ENCODE results near the gene GRK5. TPM values are rescaled to one million over a fixed set of nuclear protein-coding genes. Genes with fewer than 3 reads are reported as not detected.
"Not testable (repeated sequence)": the region's sequence is repeated elsewhere in the genome, so short reads cannot be mapped to it uniquely, and the experiment has no call there.

GRK5 gene
- polyA plus RNA-seq, 3 donors: 17.1 to 18.6 (median 17.7) TPM

DNA sequence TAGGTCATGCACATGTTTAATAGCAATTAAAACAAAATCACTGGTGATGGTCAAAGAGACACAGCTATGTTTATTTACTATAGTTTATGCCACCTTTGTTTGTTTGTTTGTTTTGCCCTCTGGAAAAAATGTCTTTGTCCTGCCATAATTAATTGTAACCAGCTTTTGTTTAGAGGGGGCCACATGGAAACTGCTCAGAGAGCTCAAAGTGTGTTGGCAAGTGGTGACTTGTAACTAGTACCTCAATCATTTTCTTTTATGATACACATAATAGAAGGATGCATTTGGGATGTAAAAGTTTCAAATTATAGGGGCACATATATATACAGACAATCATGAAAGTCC, 40.2 kb downstream of the GRK5 start:
- DNase-seq: no peak

DNA sequence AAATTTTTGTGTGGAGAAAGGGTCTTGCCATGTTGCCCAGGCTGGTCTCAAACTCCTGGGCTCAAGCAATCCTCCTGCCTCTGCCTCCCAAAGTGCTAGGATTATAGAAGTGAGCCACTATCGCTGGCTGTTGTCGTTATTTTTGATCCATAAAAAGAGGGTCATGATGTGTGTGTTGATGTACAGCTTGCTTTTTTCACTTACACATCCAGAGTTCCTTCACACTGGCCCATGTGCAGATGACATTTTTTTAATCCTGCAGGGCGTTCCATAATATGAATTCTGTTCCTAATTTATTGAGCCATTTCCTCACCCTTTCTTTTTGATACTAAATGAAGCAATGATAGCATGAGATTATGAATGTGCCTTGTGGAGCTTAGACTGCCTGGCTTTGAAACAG, 40.8 kb downstream of the GRK5 start:
- no peak for DNase-seq

DNA sequence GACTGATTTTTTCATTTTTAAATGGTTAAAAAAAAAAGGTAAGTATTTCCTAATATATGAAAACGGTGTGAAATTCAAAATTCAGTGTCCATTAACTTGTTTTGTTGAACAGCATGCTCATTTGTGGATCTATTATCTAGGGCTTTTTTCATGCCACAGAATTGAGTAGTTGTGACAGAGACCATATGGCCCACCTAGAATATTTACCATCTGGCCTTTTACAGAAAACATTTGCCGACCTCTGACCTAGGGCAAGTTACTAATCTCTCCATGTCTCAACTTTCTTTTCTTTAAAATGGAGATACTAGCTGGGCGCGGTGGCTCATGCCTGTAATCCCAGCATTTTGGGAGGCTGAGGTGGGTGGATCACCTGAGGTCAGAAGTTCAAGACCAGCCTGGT, 41.3 kb downstream of the GRK5 start:
- no peak for DNase-seq

DNA sequence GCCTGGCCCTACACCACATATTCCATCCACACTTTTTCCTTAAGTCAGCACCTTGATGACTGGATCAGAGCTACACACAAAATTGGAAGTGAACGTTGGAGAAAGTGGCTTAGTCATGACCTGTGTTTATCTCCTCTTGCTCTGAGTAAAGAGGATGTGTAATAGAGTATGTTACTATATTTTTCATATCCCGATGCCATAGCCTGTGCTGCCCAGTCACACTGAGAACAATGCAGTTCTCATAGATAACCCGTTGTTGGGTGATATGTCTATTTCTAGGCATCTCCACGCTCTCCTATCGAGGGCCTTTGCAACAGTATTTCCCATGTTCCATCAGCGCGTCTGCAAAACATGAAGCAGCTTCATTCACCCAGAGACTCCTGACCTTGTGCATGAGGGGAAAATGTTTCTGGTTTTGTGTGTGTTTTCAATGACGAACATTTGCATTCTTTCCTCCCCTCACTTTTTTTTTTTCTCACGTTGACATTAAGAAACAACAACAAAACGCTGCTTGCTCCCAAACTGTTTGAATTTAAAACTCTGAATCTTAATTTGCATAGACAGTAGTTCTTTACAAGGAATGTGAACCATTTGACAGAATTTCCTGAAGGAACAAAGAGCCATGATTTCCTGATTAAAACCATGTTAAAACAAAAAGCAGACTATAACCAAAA, 43.4 kb downstream of the GRK5 start:
- no peak for DNase-seq

DNA sequence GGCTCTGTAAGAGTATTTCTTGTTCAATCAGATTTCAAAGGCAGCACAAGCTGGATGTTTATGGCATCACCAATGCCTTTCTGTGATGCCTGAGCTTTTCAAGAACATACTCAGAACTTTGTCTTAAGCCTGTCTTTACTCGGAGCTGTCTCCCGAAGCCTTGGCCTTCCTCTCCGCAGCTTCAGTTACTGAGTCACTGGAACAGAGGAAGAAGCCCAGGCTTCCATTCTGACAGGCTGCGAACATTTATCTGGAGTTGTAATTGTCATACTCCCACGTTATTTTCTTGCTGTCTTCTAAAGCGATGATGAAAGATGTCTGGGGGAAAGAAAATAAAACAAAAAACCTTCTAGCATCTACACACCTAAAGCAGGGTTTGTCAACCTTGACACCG, 43.9 kb downstream of the GRK5 start:
- no peak for DNase-seq

DNA sequence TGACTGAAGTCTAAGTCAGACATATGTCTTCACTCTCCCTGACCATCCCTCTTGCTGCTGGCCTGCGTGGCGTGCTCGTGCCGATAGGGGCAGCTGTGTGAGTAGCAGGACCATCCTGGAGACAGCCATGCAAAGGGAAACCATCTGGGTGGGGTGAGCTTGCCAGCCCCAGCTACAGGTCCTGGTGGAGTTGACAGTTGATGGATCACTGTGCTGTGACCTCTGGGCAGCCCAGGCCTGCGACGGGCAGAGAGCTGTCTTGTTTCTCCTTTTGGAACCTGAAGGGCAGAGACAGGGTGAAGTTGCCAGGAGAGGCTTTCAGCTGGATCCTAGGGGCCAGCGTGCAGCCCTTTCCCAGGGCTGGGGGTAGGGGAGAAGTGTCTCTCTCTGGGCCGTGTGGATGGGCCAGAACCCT, 44.7 kb downstream of the GRK5 start:
- no peak for DNase-seq

DNA sequence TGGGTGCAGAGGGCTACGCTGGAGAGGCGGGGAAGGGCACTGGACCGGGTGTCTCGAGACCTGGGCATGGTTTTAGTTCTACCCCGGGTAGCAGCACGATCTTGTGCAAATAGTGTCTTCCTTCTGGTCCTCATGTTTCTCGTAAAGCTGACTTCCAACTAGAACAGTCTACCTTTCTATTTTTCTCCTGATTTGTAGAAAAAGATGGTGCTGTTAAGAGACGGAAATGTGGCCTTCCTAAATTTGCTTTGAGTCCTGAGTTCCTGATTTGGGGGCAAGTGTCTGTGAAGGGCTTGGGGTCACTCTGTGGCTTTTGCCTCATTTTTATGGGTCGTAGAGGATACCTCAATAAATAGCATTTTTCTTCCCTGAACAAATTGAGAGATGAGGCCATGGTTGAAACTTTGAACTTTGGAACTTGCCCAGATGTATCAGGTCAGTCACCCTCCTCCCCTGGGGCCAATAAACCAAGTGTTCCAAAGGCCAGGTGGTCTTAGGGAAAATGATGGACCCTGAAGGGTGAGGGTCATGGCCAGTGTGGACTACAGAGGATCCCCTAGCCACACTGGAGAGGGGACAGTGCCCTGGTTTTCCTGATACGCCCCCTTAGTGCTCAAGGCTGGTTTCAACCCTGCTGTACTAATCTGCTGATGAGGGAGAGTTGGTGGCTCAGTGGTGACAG, 45.2 kb downstream of the GRK5 start:
- DNase-seq: no peak

DNA sequence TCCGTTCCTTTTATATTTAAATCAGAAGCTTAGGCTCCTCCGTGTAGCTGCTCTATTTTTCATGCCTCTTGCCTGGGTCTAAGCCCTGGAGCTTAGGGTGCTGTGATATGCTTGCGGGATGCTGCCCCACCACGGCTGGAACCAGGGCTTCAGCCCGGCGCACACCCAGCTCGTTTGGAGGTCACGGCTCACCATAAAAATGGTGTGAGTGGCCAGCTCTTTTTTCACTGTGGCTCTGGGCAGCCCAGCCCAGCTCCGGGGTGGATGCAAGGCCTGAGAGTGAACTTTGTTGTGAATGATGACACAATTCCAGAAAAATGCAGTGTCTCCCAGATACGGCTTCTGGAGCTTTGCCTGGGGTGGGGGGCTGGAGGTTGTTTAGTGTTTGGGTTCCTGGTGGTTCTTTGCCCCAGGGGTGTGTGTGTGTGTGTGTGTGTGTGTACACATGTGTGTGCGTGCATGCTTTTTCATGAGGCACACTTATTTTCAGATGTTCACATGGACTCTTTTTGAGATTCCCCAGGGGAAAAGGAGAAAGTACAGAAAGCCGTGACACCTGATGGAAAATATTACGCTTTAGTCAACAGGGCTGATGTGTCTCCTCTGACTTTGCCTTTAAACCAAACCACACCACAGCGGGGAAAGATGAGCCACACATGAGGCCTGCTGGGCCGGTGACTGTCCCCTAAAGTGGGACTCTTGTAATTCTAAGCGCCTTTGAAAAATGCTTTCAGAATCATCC, 46.2 kb downstream of the GRK5 start:
- peak; percentile 74 for DNase-seq

DNA sequence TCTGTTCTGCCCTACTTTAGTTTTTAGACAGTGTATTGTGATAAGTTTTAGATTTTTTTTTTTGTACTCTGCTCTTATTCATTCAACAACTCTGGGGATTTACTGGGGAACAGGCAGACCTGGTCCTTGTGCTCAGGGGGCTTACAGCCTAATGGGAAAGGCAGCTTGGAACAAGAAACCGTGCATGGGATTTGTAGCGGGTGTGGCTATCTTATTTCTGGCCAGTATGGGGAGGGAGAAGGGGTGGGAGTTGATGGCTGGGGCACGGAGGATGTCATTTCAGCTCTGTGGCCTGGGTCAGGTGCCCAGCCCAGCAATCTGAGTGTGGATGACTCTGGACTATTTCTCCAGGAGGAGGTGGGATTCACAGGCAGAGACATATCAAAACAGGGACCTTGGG, 47.0 kb downstream of the GRK5 start:
- no peak for DNase-seq

DNA sequence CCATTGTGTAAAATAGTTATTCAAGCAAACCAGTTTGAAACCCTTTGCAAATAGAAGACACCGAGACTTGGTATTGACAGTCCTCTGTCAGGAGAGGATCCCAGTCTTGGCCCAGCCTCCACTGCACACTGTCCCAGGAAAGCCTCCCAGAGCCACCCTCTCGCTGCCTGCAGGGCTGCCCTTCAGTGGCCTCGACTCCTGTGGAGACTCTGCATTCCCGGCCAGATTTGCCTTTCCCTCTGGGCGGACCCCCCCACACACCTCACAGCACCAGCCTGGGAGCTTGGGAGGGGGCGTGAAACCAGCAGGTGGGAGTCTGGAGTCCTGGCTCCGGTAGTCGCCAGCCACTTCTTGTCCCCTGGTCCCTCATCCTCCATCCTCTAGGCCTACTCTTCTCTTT, 48.7 kb downstream of the GRK5 start:
- DNase-seq: no peak

DNA sequence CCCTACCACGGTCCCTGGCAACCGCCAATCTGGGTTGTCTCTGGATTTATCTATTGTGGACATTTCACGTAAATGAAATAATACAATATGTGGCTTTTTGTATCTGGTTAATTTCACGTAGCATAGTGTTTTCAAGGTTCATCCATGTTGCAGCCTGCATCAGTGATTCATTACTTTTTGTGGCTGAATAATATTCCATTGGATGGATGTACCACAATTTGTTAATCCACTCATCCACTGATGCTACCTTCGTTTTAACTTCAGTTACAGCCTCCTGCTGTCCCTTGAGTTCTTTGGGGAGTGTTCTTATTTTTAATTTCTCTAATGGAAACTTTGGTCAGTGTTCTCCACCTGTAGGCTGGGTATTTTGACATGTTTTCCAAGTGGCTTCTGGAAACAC, 49.5 kb downstream of the GRK5 start:
- DNase-seq: no peak

DNA sequence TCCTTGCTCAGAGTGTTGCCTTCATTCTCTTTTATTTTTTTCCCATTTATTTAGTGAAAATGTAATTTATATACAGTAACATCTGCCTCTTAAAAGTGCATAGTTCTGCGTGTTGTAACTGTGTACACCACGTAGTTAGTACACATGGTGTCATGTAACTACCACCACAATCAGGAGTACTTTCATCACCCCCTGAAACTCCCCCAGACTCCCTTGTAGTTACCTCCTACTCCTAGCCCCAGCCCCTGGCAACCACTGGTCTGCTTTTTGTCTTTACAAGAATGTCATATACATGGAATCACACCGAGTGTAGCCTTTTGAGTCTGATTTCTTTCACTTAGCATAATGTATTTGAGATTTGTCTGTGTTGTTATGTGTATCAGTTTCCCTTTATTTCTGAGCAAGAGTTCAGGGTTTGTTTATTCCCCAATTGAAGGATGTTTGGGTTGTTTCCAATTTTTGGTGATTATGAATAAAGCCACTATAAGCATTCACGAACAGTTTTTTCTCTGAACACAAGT, 50.6 kb downstream of the GRK5 start:
- no peak for DNase-seq

DNA sequence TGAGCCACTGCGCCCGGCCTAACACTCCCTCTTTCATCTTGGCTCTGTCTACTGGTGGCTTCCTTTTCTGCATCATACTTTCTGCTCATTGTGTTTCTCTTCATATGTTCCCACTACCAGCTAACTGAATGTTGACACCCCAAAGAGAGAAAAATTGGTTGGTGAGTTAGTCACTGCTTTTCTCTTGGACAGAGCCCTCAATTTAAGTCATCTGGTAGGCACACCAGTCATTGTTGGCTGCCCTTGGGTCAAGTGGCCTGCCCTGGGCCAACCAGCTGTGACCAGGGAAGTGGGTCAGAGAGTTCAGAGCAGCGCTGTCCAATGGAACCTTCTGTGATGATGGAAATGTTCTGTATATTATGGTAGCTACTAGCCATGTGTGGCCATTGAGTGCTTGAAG, 52.0 kb downstream of the GRK5 start:
- DNase-seq: no peak

DNA sequence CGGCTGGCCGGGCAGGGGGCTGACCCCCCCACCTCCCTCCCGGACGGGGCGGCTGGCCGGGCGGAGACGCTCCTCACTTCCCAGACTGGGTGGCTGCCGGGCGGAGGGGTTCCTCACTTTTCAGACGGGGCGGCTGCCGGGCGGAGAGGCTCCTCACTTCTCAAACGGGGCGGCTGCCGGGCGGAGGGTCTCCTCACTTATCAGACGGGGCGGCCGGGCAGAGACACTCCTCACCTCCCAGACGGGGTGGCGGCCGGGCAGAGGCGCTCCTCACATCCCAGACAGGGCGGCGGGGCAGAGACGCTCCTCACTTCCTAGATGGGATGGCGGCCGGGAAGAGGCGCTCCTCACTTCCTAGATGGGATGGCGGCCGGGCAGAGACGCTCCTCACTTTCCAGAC, 53.6 kb downstream of the GRK5 start:
- not testable (repeated sequence) for DNase-seq

DNA sequence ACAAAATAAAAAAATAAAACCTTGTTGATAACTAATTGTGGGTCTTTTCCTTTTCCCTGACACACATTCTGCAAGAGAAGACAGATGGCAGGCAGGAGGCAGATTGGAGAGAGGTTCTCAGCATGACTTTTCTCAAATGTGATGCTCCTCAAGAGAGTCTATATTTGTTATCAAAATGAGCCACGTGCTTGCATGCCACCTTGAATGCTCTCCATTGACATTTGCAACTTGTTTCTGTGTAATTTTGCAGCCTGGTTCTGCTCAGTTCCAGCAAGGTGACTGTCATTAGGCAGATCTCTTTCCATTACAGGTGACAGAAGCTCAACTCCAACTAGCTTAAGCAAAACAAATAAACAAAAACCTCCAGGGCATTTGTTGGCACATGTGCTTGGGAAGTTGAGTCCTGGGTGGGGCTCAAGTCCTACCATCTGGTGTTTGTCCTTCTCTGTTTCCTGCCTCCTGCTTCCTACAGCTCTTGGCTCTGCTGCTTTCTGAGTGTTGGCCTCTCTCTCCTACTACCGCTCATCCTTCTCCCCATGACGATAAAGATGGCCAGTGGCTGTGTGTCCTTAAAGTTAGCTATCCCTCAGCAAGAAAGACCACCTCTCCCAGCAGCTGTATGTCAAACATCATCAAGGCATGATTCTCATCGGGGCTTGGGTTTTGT, 56.7 kb downstream of the GRK5 start:
- no peak for DNase-seq

DNA sequence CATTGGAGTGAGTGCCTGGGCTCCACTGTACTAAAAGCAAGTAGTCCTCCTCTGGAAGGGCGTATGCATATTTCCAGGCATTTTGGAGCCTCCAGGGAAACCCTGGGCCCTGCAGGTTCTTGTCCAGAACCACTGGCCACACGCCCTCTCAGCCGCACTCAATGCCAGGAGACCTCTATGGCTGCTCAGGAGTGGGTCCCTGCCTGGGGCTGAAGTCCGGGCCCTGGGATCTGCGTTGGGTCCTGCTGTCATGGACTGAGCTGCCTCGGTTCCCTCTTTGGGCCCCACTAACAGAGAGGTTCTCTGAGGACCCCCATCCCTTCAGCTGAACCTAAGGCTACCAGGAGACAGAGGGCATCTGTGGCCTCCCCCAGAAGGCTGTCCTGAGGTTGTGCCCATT, 58.3 kb downstream of the GRK5 start:
- no peak for DNase-seq

DNA sequence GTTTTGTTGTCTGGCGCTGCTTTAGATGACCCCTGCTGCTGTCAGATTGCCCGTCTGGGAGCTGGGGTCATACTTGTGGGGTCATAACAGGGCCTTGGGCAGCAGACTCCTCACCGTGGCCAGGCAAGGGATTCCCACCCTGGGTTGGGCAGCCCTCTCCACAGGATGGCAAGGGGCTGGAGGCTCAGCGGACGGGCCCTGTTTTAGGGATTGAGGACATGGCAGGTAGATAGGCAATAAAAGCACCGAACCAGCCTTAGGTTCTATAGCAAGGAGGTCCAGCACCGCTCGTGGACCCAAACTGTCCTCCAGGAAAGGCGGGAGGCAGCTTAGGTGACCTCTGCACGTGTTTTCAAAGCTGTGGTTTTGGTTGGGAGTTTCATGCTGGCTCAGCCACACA, 60.0 kb downstream of the GRK5 start:
- no peak for DNase-seq

DNA sequence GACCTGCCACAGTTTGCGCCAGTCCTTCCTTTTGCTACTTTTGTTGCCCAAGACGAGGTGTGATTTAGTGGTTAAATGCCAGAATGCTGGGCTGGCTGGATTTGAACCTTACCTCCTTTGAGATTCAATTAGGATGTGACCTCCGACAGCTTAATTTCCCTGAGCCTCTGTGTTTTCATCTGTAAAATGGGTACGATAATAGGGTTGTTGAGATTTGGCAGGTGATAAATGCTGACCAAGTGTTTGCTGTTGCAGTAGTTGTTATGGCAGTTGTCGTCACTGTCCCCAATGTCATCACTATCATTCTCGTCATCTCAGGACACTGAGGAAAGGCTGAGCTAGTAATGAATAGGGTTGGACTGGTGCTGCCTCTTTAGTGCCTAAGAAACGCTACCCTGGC, 61.1 kb downstream of the GRK5 start:
- DNase-seq: no peak

DNA sequence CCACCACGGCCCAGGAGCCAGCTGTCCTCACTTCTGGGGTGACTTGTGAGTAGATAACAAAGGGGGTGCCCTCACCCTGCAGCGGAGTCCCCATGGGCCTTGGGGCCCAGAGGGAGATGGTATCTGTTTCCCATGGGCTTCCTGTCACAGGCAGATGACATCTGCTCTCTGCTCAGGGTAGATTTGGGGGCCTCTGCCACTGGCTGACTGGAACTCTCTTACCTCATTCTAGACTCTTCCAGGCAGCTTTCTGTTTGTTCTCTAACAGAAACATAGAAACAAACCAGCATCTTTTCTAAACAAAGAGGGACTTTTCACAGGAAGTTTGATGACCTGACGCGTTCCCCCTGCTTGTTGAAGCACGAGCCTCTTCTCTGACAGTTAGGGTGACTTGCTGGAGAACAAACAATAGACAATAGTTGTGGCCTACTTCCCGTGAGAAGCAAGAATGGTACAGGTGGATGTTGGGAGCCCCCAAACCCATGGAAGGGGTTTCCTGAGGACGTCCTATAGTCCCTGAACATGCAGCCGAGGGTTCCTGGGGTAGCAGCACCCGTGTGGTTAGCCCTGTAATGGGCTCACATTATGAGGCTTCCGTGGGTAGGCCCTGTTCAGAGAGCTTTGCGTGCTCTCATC, 61.6 kb downstream of the GRK5 start:
- DNase-seq: no peak

DNA sequence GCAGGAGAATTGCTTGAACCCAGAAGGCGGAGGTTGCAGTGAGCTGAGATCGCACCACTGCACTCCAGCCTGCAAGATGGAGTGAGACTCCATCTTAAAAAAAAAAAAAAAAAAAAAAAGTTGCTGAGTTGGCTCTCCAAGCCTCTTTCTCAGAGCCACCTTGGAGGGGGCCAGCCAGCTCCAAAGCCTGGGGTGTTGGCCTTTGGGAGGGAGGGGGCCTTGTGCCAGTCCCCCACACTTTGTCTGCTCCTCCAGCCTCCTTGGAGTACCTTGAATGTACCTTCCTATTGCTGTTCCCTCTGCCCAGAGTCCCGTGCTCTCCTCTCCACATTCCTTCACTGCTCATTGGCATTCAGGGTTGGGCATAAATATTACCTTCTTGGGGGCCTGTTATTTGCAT, 62.4 kb downstream of the GRK5 start:
- no peak for DNase-seq

DNA sequence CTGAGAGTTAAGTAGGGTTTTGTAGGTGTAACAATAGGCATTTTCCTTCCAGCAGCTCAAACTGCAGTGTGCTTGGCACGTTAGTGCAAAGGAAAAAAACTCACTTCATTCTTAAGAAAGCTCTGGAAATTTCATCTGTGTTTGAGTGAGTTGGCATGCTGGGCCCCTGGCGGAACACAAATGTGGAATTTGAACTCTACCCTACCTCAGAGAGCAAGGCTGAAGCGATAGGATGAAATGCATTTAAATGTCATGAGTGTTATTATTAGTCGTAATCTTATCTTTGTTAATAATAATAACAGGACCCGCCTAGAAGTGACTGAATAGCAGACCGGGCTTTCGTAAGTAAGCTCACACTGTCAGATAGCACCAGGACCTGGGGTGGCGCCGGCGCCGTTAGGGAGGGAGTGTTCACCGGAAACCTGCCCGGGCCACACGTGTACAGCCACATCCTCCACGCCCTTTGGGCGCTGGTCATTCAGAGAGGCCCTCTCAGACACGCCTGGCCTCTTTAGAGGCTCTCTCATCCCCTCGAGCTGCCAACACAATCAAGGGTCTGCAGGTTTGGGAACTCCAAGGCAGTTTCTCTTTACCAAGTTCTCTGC, 63.5 kb downstream of the GRK5 start:
- no peak for DNase-seq

DNA sequence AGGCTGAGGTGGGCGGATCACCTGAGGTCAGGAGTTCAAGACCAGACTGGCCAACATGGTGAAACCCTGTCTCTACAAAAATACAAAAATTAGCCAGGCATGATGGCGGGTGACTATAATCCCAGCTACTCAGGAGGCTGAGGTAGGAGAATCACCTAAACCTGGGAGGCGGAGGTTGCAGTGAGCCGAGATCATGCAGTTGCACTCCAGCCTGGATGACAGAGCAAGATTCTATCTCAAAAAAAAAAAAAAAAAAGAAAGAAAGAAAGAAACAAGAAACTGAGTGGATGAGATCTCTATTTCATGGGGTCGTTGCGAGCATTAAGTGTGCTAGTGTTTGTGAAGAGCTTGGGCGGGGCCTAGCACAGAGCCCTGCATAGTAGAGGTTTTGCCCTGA, 65.0 kb downstream of the GRK5 start:
- not testable (repeated sequence) for DNase-seq

All from renal pelvis (tissue), 4 donors.